Fibroblast of skin of scalp (primary cell): ENCODE measurements around the gene CREBRF.
A peak's percentile ranks its signal among the peaks of the same experiment; 100 is the strongest.

Experiments
- DNase-seq: peaks from one replicate; pipeline ENCODE4 v3.0.0-alpha.2; 2013

Gene CREBRF

GRCh38 chr5:173161148-173161547 lies 105.0 kb downstream of the CREBRF start:
- no peak for DNase-seq

GRCh38 chr5:173163219-173163618 lies 107.1 kb downstream of the CREBRF start:
- peak; percentile 17 for DNase-seq

GRCh38 chr5:173165177-173166016 lies 109.2 kb downstream of the CREBRF start:
- no peak for DNase-seq

- DNase-seq = no peak
Observed at GRCh38 chr5:173172166-173172565, 116.0 kb downstream of the CREBRF start.

DNA sequence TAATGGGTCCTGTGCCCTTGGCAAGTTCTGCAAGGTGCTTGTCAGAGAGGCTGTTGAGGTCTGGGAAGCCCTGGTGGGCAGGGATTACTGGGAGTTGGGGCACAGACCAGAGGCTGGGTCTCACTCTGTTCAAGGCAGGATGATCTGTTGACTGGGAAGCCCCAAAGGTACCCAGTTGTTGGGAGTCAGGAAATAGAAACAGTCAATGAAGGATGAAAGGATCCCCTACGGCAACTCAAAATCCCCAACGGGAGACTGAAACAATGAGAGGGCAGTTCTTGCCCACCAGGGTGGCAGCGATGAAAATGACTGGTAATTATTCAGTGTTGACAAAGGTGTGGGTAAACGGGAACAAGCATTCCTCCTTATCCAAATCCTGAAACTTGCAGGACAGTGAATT lies 119.4 kb downstream of the CREBRF start:
- DNase-seq = no peak

DNA sequence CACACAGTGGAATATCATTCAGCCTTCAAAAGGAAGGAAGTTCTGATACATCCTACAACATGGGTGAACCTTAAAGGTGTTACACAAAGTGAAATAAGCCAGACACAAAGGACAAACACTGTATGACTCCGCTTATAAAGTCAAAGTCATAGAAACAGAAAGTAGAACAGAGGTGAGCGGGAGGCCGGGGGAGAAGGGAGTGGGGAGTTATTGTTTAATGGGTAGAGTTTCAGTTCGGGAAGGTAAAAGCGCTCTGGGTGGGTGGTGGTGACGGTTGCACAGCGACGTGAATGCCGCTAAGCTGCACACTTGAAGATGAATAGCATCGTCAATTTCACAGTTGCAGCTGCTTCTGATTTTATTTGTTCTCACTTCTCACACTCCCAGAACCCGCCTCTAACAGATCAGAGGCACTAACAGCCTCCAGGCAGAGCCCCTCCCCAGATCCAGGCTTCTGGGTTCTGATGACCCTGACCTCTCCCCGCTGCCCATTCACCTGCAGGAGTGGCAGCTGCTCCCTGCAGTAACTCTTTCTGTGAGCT lies 122.3 kb downstream of the CREBRF start:
- no peak for DNase-seq

DNA sequence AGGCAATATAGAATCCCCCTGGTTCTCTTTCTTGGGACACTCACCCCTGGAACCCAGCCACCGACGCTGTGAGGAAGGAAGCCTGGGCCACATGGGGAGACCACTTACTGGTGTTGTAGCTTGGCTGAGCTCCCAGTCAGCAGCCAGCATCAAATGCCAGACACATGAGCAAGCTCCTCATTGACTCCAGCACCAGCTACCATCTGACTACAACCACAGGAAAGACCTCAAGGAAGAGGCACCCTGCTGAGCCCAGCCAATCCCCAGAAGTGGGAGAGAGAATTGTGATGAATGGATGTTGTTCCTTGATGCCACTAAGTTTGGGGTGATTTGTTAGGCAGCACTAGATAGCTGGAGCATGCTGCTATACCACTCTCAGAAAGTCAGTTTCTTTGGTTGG lies 124.2 kb downstream of the CREBRF start:
- DNase-seq = peak; percentile 68

DNA sequence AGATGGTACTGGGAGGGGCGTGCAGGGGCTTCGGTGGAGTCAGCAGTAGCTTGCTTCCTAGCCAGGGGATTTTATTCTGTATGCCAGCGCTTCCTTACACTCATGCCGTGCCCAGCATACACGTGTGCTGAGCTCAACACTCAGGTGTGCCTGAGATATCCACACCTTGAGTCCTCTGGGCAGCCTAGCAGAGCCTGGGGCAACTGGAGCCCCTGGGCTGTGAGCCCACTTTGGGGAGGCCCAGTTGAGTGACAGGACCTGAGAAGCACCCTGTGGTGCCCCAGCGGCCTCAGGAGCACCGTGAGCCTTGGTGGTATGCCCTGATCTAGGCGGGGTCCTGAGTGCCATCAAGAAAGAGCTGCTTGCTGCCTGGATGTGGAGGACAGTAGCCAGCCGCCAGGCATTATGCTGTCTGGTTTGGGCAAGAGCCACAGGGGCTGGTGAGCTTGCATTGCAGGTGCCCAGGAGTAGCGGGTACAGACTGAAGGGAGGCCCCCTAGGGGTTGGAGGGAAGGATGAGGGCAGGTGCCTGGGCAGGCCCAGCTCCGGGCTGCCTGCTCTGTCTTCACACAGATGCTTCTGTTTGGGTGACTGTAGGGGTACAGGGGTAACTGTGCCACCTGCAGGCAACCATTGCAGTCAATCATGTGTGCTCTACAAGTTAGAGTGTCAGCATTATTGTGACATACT lies 131.0 kb downstream of the CREBRF start:
- no peak for DNase-seq

- DNase-seq = no peak
Observed at GRCh38 chr5:173188280-173188679, 132.1 kb downstream of the CREBRF start.
